Activated gamma-delta T cell (primary cell): ENCODE measurements around the gene EIF4E3.

Experiments used
- DNase-seq: peaks from one replicate; lab custom pipeline; 2025; lab: John Stamatoyannopoulos, UW

Gene EIF4E3

DNA sequence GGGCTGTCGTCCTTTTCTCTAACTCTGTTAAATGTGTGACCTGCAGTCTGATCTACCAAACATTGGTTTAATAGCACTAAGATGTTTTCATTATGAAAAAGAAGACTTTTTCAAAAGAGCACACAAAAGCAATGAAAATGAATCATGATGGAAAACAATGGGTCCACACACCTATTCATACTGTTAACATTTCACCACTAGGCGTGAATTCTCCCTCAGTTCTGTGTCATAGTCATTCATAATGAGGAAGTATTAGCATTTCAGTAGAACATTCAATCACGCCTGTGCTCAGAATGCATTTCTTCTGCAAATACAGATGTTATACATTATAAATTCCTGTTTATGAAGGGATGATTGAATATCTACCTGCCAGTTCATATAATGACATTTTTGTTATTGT lies 35.9 kb downstream of the EIF4E3 start:
- no peak for DNase-seq

DNA sequence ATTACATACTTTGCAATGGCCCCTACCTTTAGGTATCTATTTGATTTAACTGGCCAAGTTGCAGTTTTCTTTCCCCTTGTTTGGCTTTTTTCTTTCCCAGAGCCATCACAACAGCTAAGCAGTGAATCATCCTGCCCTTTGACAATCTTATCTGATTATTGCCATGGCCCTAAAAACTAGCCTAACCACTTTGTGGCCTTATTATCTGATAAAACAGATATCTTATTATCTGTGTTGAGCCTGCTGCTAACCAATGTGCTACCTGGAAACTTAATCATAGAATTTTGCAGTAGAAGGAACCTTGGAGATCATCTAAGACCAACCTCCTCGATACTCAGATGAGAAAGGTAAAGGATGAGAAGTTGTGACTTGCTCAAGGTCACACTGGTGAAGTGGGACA lies 37.1 kb downstream of the EIF4E3 start:
- DNase-seq = no peak

DNA sequence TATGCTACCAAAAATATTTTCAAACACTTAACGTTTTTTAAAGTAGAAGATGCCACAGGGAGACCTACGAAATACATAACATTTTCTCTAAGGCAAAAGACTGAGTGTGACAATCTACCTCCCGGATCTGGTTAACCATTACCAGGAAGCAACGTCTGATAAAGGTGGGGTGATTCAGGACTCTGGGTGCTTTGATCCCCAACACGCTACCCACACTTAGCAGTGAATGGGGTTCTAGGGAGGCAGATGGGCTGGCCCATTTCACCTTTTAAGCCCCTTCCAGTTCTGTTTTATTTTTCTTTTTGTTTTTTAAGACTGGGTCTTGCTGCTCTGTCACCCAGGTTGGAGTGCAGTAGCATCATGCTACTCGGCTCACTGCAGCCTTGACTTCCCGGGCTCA lies 39.5 kb downstream of the EIF4E3 start:
- no peak for DNase-seq

DNA sequence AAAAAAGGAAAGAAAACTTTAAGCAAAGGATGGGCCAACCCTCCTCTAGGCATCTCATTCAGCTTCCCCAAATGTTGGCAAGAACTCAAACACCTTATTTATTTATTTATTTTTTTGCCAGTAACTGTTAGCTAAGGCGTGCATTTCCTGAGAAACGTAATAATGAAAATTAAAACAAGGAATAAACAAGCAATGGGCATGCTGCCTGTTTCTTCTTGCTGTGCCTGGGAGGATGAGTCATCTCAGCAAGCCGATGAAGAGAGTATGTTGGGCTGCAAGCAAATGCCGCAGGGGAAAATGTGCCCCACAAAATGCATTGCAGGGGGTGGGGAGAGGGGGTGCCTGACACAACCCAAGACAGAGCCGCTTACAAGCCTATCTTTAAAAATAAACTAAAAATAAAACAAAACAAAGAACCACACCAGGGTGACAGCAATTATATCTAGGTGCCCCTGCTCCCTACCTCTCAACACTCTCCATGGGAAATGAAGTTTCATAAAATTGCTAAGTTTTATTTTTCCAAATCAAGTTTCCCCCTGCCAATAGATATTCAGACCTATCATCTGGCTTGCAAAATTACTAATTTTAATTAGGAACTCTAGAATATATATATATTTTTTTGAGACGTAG lies 40.3 kb downstream of the EIF4E3 start:
- DNase-seq = no peak

DNA sequence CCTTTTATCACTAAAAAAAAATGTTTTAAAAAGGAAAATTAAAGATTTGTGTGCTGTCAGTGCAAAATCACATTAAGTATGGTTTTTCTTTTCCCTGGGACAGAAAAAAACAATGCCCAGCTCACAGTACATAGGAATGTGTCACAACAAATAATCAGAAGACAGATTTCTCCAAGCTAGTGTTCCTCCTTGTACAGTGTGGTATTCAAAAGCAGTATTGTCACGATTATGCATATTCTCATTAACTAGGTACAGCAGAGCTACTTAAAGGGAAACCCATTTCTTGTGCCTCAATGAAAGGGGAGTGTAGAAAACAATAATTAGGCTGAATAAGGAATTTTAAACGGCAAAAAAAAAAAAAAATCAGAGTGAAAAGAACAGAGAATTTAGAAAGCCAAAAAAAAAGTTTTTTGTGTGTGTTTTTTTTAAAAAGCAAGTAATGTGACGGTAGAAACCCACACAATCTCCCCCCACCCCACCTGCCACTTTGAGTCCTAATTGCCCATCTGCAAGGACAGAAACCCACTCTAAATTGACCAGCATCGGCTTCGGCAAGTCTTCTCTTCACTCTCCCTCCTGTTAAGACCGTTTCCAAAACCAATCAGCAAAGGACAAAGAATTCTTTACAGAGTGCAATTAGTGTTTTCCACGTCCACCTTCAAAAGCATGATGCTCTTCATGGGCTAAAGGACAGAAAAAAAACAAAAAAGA lies 41.0 kb downstream of the EIF4E3 start:
- DNase-seq = no peak

DNA sequence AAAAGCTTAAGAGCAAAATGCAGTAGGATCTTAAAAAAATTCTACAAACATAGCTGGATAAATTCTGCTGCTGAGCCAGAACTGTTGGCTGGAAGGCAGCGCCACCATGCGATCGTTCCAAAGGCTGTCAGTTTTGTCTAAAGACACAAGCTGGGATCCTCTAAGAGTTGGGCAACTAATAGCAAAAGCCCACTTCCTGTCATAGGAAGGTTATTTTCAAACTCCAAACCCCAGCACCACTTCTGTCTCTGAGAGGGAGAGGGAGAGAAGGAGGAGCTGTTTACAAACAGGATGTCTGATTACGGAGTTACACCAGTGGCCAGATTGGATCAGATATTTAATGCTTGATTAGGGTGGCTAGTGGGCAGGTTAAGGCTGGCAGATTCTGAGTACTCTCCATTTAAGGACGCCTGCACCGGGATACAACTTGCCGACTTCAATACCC lies 44.0 kb downstream of the EIF4E3 start:
- no peak for DNase-seq

DNA sequence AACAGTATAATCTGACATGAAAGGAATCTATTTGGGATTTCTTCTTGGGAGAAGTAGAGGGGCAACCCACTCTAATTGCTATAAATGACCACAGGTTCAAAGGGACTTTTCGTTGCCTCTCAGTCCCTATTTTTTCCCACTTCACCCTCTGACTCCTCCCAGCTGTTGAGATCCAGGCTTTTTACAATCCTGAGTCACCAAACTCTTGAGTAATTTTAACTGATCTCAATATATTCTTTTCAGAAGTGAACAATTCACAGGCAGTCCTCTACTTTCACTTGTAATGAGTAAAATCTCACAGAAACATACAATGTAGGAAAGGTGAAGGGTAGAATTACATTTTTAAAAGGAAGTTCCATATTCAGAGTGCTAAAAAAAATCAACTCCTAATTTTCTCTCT lies 44.6 kb downstream of the EIF4E3 start:
- no peak for DNase-seq

DNA sequence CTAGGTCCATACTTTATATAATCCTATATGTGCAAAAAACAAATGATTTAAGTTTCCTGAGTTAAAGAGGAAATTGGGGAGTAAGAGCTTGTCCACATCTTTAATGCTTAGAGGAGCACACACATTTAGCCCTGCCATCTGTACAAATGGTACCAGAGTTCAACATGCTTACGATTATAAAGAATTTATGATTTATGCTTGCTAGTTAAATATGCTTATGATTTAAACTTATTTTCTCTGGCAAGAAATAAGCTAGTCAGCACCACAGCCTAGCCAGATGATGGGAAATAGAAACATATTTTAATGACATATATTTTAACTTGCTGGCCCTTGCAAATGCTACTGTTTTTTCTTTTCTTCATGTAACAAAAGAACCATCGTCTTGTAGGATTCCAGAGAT lies 48.3 kb downstream of the EIF4E3 start:
- no peak for DNase-seq

DNA sequence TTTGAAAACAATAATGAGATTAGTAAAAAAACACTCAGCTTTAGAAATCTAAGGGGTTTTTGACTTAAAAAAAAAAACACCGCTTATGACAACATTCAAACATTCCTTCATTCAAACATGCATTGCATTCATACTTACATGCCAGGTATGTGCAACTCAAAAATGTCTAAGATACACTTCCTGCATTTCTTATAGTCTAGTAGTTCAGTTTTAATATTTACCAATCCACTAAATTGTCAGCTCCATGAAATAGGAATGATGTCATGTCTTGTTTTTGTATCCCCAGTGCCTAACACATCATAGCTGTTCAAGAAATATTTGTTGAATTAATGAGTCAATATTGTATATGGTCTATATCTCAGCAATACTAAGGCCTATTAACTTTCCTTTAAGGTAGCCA lies 51.7 kb downstream of the EIF4E3 start:
- no peak for DNase-seq

DNA sequence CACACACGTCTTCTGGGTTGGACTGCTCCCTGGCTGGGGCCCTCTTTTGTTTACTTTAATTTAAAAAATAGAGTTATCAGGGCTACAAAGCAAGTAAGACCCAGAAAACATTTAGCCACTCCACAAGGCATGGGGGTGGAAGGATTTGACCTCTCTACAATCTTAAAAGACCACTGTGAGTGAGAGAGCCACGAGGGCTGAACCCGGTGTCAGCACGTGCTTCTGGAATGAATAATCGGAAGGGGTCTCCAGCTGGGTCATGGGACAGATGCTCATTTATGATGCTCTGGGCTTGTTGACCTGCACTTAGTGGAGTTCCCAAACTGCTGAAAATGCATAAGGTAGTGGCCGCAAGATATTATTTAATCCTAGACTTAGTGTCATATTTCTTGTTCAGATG lies 52.4 kb downstream of the EIF4E3 start:
- no peak for DNase-seq

DNA sequence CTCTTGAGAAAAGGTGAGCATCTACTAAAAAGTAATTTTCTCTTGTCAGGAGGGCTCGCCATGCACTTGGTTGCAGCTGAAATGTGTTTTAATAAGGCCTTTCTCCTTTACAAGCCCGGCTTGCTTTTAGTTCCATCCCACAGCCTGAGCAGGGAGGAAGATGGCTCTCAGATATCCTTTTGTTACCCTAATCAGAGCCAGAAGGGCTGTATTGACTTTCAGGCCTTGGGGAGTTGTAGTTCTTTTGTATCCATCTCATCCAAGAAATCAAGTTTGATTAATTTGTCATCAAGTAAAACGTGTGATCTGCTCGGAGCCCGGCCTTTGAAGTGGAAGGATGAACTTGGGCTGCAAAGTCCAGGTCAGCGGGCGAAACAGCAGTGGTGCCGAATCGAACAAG lies 52.9 kb downstream of the EIF4E3 start:
- DNase-seq = no peak

DNA sequence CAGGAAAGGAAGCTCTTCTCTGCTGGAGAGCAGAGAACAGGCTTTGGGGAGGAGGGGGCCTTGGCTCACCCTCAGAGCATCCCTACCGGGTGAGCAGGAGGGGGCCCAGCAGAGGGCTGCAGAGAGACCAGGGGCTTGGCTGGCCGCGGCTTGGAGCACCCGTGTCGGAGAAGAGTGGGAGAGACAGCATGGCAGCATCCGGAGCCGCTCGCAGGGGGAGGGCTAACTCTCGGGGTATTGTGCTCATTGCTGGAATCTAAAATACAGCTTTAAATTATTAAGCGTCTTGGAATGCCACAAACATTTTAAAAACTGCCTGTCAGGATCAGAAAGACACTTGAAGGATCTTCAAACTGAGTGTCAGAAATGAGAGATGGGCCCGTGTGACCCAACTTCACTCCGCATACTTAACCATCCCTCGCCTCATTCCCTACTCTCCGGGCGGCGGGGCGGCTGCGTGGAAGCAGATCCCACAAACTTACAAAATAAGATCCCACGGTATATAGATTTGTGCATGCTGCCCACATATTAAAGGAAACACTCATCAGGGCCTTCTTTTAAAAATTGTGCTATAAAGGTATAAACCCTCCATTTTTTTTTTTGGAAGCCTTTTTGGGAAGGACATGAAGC lies 53.9 kb downstream of the EIF4E3 start:
- no peak for DNase-seq

DNA sequence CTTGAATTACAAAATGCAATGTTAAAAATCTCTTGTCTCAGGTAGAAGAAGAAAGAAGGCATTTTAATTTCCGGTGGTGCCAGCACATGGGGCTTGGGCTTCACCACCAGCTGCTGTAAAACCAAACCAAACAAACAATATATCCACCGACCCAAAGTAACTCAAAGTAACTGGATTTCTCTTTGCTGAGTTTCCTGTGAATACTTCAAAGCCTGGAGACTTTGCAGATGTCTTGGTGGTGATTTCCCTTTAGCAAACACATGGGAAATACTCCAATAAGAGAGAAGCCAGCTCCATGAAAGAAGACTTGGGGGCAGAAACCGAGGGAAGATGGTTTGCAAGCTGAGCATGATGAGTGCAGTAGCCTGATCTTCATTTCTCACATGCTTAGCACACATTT lies 62.6 kb downstream of the EIF4E3 start:
- DNase-seq = no peak

DNA sequence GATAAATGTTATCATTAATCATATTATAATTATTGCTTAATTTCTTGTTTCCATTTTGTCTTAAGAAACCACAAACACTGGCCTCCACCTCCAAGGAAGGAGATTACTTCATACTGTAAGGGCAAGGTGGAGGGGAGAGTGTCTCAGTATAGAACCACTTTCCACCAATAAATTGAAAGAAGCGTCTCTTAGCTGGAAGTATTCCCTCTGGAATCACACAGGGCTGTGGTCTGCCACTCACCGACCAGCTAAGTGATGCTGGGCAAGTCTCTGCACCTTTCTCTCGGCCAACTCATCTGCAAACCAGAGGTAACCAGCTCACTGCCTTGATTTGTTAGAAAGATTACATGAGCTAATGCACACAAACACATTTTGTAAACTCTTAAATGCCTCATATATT lies 63.1 kb downstream of the EIF4E3 start:
- no peak for DNase-seq

DNA sequence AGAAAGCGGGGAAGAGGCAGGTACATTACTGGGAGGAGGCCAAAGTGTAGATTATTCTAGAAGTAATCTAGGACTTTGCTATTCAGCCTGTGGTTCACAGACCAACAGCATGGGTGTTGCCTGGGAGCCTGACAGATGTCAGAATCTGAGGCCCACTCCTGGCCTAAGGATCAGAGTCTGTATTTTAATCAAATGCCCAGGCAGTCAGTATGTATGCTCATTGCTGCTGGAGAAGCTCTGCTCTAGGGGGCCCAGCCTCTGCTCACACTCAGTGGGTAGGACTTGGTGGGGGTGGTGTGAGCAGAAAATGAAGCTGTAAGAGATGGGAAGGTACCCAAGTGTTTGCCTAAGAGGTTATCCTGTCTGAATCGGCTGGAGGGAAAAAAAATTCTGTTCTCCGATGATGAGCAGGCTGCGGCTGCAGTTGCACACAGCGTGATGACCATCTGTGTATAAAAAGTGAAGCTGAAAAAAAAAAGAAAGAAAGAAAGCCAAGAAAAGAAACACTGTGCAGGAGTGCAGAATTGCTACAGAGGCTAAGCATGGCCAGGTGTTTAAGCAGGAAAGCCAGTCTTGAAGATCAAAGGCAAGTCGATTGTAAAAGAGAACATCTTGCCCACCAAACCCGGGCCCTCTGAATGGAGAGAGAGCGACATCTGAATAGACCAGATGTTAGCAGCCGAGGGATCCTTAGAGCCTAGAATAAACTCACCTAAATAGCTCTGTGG lies 65.2 kb downstream of the EIF4E3 start:
- DNase-seq = no peak

DNA sequence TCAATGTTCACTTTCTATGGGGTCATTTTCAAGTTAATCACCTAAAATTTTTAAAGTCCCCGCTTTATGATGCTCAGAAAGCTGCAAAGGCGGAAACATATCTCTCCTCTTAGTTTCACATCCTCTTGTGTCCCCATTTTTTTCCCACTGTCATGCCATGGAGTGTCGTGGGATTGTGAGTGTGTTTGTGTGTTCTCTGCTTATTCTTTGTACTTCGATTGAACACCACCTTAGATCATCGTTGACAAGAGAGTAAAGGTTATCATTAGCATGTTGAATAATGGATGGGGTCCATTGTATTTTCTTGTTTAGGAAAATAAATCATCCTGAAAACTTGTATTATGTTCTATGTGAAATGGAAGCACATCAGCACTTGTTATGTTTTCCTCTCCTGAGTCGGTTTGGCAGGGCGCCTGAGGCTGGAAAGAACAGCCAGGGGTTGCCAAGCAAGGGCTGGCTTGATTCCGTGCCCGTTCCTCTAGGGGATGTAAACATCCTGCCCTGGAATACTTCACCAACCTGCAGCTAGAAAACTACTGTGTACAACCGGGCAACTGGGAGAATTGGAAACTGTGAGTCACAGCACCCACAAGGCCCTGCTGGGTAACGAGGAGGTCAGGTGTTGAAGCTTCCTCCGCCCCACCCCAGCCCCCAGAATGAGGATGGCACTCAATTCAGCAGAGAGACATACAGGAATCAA lies 67.2 kb downstream of the EIF4E3 start:
- no peak for DNase-seq

DNA sequence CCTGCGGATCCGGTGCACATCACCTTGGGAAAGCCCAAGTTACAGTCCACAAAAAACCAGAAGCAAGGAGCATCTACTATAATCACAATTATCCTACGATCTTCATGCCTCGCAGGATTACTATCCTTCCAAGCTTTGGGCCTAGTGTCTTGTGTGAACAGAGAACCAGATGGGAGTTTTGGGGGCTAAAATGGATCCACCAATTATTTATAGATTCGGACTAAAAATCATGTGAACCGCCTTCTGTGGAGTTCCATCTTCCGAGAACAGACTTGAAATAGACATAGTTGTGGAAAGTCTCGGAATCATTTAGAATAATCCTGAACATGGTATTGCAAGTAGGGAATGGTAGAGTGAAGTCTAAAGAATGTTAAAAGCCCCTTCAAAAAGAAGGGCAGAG lies 70.1 kb downstream of the EIF4E3 start:
- no peak for DNase-seq

DNA sequence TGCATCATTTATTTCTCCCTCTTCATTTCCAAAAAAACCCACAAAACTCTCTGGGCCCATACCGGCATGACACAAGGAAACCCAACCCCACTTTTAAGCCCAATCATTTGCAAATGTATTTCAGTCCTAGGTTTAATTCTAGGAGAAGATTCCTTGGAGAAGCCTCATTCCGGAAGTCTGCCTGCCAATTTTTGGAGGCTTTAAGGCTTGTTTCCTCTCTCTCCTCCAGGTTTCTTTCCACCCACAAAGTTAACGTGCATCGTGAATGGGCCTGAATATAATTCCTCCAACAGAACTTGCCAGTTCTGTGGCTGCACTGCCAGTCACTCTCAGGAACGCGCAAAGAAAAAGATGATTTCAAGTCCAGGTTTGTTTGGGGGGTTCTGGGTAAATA lies 71.8 kb downstream of the EIF4E3 start:
- no peak for DNase-seq

DNA sequence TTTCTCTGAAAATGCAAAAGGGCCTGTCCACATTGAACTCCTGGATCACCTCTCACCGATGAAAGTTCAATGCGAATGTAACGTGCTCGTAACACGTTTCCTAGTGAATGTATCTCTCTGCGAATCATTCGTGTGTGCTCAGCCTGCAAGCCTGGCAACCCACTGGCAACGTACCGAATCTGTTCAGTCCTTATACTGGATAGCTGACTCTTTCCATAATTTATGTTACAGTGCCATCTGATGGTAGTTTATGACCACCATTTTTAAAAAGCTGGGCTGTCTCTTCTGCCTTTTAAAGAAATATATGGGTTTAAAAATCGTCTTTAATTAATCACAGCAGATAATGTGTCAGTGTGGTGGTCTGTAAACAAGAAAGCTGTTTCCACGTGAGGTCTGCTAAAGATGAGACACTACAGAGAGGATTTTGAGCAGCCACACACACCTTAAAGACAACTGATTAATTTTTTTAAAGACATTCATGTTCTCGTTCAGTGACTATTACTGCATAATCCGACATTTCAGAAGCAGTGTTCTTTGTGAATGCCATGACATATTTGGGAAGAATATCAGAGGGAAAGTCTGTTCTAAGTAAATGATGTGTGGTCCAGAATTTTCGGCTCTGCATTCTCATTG lies 72.3 kb downstream of the EIF4E3 start:
- no peak for DNase-seq

DNA sequence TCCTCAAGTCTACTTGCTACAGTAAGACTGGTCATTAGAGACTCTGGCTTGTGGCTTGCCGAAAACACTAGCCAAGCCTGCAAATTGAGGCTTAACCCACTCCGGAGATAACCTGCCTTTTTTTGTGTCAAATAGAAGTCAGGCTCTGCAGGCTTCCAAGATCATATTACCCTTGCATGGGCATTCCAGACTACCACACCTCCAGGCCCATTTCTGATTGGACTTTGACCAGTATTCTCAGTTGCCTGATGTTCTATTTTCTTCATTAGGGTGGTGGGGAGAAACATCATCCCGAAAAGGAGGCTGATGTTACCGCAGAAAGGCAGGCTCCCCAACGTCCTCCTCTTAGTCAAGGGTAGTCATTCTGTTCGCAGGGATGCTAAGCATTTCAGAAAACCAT lies 73.6 kb downstream of the EIF4E3 start:
- no peak for DNase-seq

DNA sequence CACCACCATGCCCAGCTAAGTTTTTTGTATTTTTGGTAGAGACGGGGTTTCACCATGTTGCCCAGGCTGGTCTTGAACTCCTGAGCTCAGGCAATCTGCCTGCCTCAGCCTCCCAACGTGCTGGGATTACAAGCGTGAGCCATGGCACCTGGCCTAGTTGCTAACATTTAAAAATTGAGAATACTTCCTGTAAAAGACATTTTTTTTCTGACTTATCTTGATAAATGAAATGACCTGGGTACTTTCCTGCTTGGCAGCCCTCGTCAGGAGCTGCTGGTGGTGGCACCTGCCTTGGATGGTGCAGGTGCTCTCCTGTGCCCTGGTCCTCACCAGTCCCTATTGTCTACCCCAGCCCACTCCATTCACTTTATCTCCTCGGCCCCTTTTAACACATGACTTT lies 74.8 kb downstream of the EIF4E3 start:
- no peak for DNase-seq

DNA sequence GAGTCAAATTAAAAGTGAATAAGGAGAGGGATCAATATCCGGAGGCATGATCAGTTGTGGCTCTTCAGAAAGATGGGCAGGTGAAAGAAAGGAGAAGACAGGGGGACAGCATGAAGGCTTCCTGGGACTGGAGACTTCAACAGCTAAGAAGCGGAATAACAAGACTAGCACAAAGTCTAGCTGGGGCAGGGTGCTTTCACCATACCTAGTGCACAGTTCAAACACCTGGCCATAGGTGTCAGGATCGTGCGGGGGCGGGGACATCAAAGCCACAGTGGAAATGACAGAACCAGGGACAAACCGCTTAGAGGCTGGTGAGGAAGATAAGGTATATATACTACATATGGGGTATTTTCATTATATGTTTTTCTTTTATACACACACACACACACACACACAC lies 75.4 kb downstream of the EIF4E3 start:
- no peak for DNase-seq
